GM19043 (cell line): ENCODE measurements around the gene ARMC9.
A peak's percentile ranks its signal among the peaks of the same experiment; 100 is the strongest.
"Not testable (repeated sequence)": the region's sequence is repeated elsewhere in the genome, so short reads cannot be mapped to it uniquely, and the experiment has no call there.

ENCODE experiments used
- ATAC-seq: cut with Tn5 transposase; IDR thresholded peaks from one replicate; pipeline ENCODE4 v1.9.1; 2021; ENCODE audit warnings: low read depth; ENCODE audit not compliant: unreplicated experiment

ARMC9 gene

GRCh38 chr2:231181860-231182512 lies 16.4 kb upstream of the ARMC9 start:
- ATAC-seq, result peak; percentile 50

GRCh38 chr2:231182513-231182899 lies 15.9 kb upstream of the ARMC9 start:
- no peak for ATAC-seq

- no peak for ATAC-seq
These were observed 14.6 kb upstream of the ARMC9 start for GRCh38 chr2:231183851-231184250.

GRCh38 chr2:231184319-231184718 lies 14.1 kb upstream of the ARMC9 start:
- no peak for ATAC-seq

GRCh38 chr2:231185050-231185725 lies 13.2 kb upstream of the ARMC9 start:
- no peak for ATAC-seq

GRCh38 chr2:231185886-231186285 lies 12.5 kb upstream of the ARMC9 start:
- no peak for ATAC-seq

- ATAC-seq, result no peak
These were observed 12.1 kb upstream of the ARMC9 start for GRCh38 chr2:231186325-231186724.

- ATAC-seq, result no peak
These were observed 10.5 kb upstream of the ARMC9 start for GRCh38 chr2:231187736-231188505.

- no peak for ATAC-seq
These were observed 9.8 kb upstream of the ARMC9 start for GRCh38 chr2:231188506-231189170.

- no peak for ATAC-seq
These were observed 9.3 kb upstream of the ARMC9 start for GRCh38 chr2:231189171-231189530.

GRCh38 chr2:231189571-231190495 lies 8.6 kb upstream of the ARMC9 start:
- no peak for ATAC-seq

- ATAC-seq, result no peak
These were observed 7.8 kb upstream of the ARMC9 start for GRCh38 chr2:231190531-231191197.

- no peak for ATAC-seq
These were observed 6.2 kb upstream of the ARMC9 start for GRCh38 chr2:231191896-231192872.

- no peak for ATAC-seq
These were observed 5.2 kb upstream of the ARMC9 start for GRCh38 chr2:231193216-231193615.

GRCh38 chr2:231196592-231196991 lies 1.8 kb upstream of the ARMC9 start:
- ATAC-seq, result no peak

GRCh38 chr2:231197196-231197595 lies 1.2 kb upstream of the ARMC9 start:
- not testable (repeated sequence) for ATAC-seq

- no peak for ATAC-seq
These were observed 633 bp upstream of the ARMC9 start for GRCh38 chr2:231197706-231198290.

- no peak for ATAC-seq
These were observed 788 bp downstream of the ARMC9 start for GRCh38 chr2:231199219-231199618.
